ENCODE results near the gene CCNF.

GRCh38 chr16:2498531-2499253 is 69.4 kb downstream of the CCNF start:
- TF ChIP-seq SP1 (IDR thresholded peaks at IDR 0.05; ENCODE audit: low read depth, low read length): no peak
- TF ChIP-seq HDAC6 (IDR thresholded peaks at IDR 0.05; ENCODE audit: low read depth, low read length): no peak
- TF ChIP-seq SRF (IDR thresholded peaks at IDR 0.05; ENCODE audit: low read depth, low read length): no peak
- TF ChIP-seq USF2 (IDR thresholded peaks at IDR 0.05; ENCODE audit: low read length): no peak
- no peak for TF ChIP-seq POLR2AphosphoS5 (IDR thresholded peaks at IDR 0.05; ENCODE audit: low read depth, low read length)
